ENCODE data around the gene DAP3.

DNA sequence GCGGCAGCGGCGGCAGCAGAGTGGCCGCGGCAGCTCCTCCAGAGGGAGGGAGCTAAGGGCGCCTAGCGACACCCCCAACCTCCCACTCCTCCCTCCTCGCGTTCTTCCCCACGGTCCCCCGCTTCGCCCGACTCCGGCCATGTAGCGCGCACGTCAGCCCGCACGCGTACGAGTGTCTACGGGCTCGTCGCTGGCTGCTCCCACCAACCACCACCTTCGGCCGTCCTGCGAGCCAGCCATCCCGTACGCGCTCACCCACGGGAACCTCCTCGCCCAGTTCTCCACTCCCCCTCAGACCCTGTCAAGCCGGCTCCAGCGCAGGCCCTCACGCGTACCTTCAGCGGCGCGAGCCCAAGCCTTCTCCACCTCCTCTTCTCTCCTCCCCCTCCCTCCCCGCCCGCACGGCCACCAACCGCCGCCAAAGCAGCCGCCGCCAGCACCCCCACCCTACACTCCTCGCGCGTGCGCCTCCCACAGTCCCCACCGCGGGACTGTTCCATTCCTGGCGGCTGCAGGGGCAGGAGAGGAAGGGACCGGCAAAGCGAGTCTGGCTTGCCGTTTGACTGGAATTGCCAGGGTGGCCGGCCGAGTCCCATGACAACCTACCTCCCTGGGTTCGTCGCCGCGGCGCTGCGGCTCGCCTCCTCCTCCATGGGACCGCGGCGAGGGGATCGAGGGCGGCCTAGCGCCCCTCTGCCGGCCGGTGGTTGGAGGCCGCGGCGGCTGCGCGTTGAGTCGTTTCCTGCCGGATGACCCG, 389 bp upstream of the DAP3 start, which contains the start of gene YY1AP1:
- TF ChIP-seq BCL6 (CRISPR knock-in tag; IDR thresholded peaks at IDR 0.05) (no peak), FOS (IDR thresholded peaks at IDR 0.05; ENCODE audit: extremely low read depth, insufficient read length) (no peak), MAZ (CRISPR knock-in tag; conservative IDR thresholded peaks at IDR 0.05 in 1 of 2, IDR thresholded peaks at IDR 0.05 in 1 of 2) (peak; percentile 80 to 96), ZNF121 (CRISPR knock-in tag; conservative IDR thresholded peaks at IDR 0.05) (no peak), MTF1 (CRISPR knock-in tag; IDR thresholded peaks at IDR 0.05; ENCODE audit: borderline replicate concordance) (no peak), POLR2A (conservative IDR thresholded peaks at IDR 0.05) (peak; percentile 81)
- TF ChIP-seq, protein P1, sequence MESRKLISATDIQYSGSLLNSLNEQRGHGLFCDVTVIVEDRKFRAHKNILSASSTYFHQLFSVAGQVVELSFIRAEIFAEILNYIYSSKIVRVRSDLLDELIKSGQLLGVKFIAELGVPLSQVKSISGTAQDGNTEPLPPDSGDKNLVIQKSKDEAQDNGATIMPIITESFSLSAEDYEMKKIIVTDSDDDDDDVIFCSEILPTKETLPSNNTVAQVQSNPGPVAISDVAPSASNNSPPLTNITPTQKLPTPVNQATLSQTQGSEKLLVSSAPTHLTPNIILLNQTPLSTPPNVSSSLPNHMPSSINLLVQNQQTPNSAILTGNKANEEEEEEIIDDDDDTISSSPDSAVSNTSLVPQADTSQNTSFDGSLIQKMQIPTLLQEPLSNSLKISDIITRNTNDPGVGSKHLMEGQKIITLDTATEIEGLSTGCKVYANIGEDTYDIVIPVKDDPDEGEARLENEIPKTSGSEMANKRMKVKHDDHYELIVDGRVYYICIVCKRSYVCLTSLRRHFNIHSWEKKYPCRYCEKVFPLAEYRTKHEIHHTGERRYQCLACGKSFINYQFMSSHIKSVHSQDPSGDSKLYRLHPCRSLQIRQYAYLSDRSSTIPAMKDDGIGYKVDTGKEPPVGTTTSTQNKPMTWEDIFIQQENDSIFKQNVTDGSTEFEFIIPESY (CRISPR knock-in tag; IDR thresholded peaks at IDR 0.05), result peak; percentile 68
